GM12872 (cell line): ENCODE results near the gene SH3BP5.

ENCODE experiments used
- TF ChIP-seq, protein P1 (sequence below): IDR thresholded peaks from 3 replicates; pipeline ENCODE4 v1.5.1; 2011; ENCODE audit warnings: low read depth, mild to moderate bottlenecking, low read length, moderate library complexity; ENCODE audit not compliant: insufficient read depth

The SH3BP5 gene

DNA sequence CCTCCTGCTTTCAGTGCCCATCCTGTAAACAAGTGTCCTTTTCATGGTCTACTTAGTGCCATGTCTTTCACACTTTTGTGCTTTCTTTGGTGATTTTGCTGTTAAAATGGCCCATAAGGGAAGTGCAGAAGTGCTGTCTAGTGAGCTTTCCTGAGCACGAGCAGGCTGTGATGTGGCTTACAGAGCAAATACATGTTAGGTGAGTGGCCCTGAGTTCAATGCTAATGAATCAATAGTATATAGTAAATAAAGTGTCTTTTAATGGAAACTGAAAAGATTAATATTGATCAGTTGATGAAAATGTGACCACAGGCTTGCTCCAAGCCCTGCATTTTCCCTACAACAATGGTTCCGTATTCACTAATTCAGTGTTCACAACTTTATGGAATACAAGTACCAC is 5.7 kb downstream of the SH3BP5 start:
- TF ChIP-seq, protein P1, sequence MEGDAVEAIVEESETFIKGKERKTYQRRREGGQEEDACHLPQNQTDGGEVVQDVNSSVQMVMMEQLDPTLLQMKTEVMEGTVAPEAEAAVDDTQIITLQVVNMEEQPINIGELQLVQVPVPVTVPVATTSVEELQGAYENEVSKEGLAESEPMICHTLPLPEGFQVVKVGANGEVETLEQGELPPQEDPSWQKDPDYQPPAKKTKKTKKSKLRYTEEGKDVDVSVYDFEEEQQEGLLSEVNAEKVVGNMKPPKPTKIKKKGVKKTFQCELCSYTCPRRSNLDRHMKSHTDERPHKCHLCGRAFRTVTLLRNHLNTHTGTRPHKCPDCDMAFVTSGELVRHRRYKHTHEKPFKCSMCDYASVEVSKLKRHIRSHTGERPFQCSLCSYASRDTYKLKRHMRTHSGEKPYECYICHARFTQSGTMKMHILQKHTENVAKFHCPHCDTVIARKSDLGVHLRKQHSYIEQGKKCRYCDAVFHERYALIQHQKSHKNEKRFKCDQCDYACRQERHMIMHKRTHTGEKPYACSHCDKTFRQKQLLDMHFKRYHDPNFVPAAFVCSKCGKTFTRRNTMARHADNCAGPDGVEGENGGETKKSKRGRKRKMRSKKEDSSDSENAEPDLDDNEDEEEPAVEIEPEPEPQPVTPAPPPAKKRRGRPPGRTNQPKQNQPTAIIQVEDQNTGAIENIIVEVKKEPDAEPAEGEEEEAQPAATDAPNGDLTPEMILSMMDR, result no peak

DNA sequence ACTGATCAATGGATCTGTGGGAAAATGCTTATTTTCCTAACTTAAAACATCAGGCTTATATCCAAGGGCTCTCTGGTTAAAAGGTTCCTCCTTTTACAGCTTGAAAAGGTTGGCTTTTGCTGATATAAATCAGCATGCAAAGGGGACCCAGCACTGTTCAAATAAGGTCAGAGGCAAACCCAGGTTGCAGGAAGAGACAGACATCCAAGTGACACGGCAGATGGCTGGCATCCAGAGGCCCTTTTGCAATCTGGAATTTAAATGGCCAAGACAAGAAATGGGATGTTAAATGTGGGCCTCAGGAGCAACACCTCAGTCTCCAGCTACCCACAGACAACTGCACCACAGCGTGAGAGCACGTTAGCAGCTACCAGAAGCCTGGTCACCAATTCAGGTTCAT is 6.3 kb downstream of the SH3BP5 start:
- TF ChIP-seq, protein P1, result no peak

DNA sequence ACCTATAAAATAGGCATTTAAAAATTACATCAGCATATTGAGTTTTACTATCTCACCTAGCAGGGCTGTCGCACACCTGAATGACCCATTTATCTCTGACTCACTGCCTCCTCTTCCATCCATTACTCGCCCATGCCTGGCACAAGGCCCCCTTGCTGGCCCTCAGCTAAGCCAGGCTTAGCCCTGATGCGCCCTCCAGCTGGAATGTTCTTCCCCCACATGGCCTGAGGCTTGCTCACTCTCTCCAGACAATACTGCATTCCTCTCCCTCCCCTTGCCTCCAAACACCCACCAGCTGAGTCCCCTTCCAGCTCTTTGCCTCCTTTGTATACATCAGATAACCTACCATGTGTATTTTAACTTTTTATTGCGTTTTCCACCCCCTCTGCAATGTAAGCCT is 7.2 kb downstream of the SH3BP5 start:
- TF ChIP-seq, protein P1, result no peak

DNA sequence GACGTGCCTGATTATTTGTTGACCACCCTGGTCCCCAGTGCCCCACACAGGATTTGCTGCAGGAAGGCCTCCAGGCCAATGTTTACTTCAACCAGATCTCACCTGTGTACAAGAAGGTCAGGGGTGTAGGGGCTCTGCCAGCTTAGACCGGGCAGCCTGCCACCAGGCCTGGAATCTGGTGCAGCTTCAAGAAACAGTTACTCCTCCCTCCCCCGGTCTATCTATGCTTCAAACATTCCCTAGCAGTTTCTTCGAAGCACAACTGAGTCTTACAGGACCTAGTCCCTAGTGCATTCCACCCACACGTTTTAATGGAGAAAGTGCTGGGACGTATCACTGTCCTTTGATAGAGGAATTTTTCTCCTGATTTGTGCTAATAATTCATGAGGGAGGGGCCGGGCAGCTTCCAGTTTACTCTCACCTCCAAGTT is 8.0 kb downstream of the SH3BP5 start:
- TF ChIP-seq, protein P1, result no peak

DNA sequence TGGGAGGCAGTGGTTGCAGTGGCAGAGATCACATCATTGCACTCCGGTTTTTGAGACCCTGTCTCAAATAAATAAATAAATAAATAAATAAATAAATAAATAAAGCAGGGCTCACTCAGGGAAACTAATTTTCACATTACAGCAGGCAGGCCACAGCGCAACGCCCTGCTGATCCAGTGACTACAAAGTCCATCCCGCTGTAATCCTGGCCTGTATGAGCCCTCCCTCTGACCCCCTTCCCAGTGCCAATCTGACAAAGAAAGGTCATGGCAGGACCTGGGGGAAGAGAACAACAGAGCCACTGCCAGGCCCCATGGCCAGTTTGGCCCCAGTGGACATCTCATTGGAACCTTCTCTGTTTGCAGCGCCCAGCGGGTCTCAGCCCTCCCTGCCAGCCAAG is 9.3 kb downstream of the SH3BP5 start:
- TF ChIP-seq, protein P1, result no peak

DNA sequence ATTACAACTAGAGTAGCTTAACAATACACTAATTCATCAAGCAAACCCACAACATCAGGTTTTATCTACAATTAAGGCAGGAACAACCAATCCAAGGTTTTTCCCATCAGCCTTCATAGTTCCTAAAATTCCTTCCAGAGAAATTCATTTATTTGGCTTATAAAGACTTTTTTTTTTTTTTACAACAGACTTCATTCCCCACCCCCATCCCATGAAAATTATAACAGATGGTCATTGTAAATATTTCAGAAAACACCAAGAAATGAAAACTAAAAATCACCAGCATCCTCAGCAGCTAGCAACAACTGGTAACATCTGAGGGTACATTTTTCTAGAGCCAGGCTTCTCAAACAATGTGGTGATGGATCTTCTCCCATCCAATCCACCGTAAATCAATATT is 11.0 kb downstream of the SH3BP5 start:
- TF ChIP-seq, protein P1, result no peak

DNA sequence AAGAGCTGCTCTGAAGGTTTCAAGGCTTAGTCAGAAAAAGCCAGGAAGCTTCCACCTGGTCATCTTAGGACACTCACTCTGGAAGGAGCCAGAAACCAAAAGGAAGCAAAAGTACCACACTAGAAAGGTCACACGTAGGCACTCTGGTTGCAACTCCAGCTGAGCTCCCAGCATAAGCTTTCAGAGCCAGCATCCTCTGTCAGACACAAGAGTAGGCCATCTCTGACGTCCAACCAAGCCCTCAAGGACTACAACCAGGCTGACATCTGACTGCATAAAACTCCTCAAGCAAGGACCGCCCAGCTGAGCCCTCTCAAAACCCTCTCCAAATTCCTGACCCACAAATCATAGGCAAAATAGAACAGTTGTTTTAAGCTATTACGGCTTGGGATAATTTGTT is 12.8 kb downstream of the SH3BP5 start:
- TF ChIP-seq, protein P1, result no peak

DNA sequence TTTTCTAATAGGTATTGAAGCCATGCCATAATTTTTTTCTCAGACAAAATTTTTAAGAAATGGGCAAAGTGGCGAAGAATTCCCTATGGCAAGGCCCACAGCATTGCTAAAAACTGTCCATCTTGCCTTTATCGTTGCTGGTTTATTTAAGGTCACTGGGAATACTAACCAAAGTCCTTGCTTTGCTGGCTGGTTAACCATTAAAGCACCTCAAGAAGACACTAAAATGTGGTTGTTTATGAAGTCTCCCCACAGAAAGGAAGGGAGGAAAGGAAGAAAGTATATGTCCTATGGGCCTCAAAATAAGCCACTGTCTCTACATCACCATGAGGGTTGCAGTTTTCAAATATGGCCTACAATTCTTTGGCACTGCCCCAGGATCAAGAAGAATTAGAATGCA is 13.2 kb downstream of the SH3BP5 start:
- TF ChIP-seq, protein P1, result no peak
